Ishikawa (cell line): ENCODE measurements around the gene SDK2.

Source experiments
- CEBPB ChIP-seq: IDR thresholded peaks from 2 replicates; pipeline ENCODE4 v1.6.1; 2012
- CREB1 ChIP-seq: IDR thresholded peaks from 2 replicates; pipeline ENCODE4 v1.6.1; 2012; ENCODE audit warnings: low read depth
- EGR1 ChIP-seq: IDR thresholded peaks from 2 replicates; pipeline ENCODE4 v1.6.1; 2012
- EP300 ChIP-seq: IDR thresholded peaks from 2 replicates; pipeline ENCODE4 v1.6.1; 2012; ENCODE audit warnings: borderline replicate concordance
- FOXM1 ChIP-seq: IDR thresholded peaks from 2 replicates; pipeline ENCODE4 v1.6.1; 2012; ENCODE audit warnings: low read depth, borderline replicate concordance
- NFIC ChIP-seq: IDR thresholded peaks from 2 replicates; pipeline ENCODE4 v1.6.1; 2012
- RAD21 ChIP-seq: IDR thresholded peaks from 2 replicates; pipeline ENCODE4 v1.6.1; 2012; ENCODE audit warnings: low read depth
- TAF1 ChIP-seq: IDR thresholded peaks from 2 replicates; pipeline ENCODE4 v1.6.1; 2012; ENCODE audit warnings: low read depth, mild to moderate bottlenecking
- TCF12 ChIP-seq: IDR thresholded peaks from 2 replicates; pipeline ENCODE4 v1.6.1; 2012; ENCODE audit warnings: low read depth
- TEAD4 ChIP-seq: IDR thresholded peaks from 2 replicates; pipeline ENCODE4 v1.6.1; 2012
- USF1 ChIP-seq: IDR thresholded peaks from 2 replicates; pipeline ENCODE4 v1.6.1; 2012
- YY1 ChIP-seq: IDR thresholded peaks from 2 replicates; pipeline ENCODE4 v1.6.1; 2012; ENCODE audit warnings: low read depth
- ZBTB7A ChIP-seq: IDR thresholded peaks from 2 replicates; pipeline ENCODE4 v1.6.1; 2012; ENCODE audit warnings: low read depth
- TF ChIP-seq, protein P1 (sequence below): IDR thresholded peaks from 2 replicates; pipeline ENCODE4 v1.6.1; 2012; ENCODE audit warnings: low read depth, mild to moderate bottlenecking
- TF ChIP-seq, protein P2 (sequence below): IDR thresholded peaks from 2 replicates; pipeline ENCODE4 v1.6.1; 2012

SDK2 gene

GRCh38 chr17:73595931-73596330, 48.3 kb downstream of the SDK2 start:
- no peak for TF ChIP-seq CREB1
- no peak for TF ChIP-seq TEAD4
- no peak for TF ChIP-seq TCF12
- no peak for TF ChIP-seq ZBTB7A
- TF ChIP-seq, protein P1, sequence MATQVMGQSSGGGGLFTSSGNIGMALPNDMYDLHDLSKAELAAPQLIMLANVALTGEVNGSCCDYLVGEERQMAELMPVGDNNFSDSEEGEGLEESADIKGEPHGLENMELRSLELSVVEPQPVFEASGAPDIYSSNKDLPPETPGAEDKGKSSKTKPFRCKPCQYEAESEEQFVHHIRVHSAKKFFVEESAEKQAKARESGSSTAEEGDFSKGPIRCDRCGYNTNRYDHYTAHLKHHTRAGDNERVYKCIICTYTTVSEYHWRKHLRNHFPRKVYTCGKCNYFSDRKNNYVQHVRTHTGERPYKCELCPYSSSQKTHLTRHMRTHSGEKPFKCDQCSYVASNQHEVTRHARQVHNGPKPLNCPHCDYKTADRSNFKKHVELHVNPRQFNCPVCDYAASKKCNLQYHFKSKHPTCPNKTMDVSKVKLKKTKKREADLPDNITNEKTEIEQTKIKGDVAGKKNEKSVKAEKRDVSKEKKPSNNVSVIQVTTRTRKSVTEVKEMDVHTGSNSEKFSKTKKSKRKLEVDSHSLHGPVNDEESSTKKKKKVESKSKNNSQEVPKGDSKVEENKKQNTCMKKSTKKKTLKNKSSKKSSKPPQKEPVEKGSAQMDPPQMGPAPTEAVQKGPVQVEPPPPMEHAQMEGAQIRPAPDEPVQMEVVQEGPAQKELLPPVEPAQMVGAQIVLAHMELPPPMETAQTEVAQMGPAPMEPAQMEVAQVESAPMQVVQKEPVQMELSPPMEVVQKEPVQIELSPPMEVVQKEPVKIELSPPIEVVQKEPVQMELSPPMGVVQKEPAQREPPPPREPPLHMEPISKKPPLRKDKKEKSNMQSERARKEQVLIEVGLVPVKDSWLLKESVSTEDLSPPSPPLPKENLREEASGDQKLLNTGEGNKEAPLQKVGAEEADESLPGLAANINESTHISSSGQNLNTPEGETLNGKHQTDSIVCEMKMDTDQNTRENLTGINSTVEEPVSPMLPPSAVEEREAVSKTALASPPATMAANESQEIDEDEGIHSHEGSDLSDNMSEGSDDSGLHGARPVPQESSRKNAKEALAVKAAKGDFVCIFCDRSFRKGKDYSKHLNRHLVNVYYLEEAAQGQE: no peak
- no peak for TF ChIP-seq USF1
- no peak for TF ChIP-seq YY1
- no peak for TF ChIP-seq NFIC
- TF ChIP-seq CEBPB: no peak
- TF ChIP-seq EGR1: no peak
- no peak for TF ChIP-seq FOXM1
- no peak for TF ChIP-seq RAD21
- TF ChIP-seq EP300: no peak
- TF ChIP-seq, protein P2, sequence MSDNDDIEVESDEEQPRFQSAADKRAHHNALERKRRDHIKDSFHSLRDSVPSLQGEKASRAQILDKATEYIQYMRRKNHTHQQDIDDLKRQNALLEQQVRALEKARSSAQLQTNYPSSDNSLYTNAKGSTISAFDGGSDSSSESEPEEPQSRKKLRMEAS: no peak
- TF ChIP-seq TAF1: no peak

- TF ChIP-seq CEBPB (no peak), RAD21 (peak; percentile 53), FOXM1 (no peak)
Measured at GRCh38 chr17:73595479-73595878, 48.8 kb downstream of the SDK2 start.

DNA sequence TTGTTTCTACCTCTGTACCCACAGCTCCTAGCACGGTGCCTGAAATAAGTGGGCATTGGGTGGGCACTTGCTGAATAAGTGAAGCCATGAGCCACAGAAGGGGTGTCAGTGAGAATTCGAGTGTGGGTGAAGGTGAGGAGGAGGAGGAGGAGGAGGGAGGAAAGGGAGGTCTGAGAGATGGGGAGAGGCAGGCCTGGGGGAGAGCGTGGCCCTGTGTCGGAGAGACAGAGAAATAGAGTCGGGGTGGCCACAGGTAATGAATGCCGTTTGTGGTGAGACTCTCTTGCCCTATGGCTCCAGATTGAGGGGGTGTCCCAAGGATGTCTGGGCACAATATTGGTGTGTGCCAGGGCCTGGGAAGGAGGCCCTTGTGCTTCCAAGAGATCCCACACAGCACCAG, 49.2 kb downstream of the SDK2 start:
- TF ChIP-seq FOXM1 (no peak), EP300 (no peak), CREB1 (no peak), YY1 (no peak), NFIC (no peak), EGR1 (no peak)
- TF ChIP-seq, protein P2: no peak

GRCh38 chr17:73594598-73594997, 49.6 kb downstream of the SDK2 start:
- TF ChIP-seq, protein P2: no peak
- TF ChIP-seq YY1: no peak
- no peak for TF ChIP-seq USF1
- TF ChIP-seq RAD21: no peak
- TF ChIP-seq, protein P1: no peak
- no peak for TF ChIP-seq FOXM1
- no peak for TF ChIP-seq TEAD4
- no peak for TF ChIP-seq EP300

DNA sequence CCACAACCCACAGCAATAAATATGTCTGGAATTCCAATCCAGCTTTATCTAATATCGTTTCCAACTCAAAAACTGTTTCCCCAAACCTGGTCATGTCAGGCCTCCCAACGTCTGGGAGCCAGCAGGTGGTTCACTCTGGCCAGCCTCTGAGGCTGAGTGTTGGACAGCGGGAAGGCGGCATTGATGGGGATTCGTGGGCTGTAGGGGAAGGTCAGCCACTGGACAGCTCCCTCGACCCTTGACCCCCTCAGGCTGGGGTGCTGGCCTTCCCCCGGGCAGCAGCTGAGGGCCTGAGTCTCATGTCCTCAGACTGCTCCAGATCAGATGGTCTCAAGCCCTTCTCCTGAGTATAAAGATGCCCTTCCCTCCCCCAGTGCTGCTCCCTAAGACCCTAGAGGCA, 50.2 kb downstream of the SDK2 start:
- TF ChIP-seq CEBPB: no peak
- TF ChIP-seq, protein P1: peak; percentile 73
